Brain microvascular endothelial cell (primary cell): ENCODE results near the gene LIM2.
A peak's percentile ranks its signal among the peaks of the same experiment; 100 is the strongest.
"Not testable (repeated sequence)": the region's sequence is repeated elsewhere in the genome, so short reads cannot be mapped to it uniquely, and the experiment has no call there.

Experiments
- DNase-seq: peaks from one replicate; pipeline ENCODE4 v3.0.0-alpha.2; 2020
- H3K27ac ChIP-seq: fragments of 250-450 bp; sonication (Bioruptor Pico); 2 replicates; pipeline ENCODE4 v1.5.1; 2020; ENCODE audit warnings: mild to moderate bottlenecking, moderate library complexity
- H3K27me3 ChIP-seq: fragments of 250-450 bp; sonication (Bioruptor Pico); replicated peaks from 2 replicates; pipeline ENCODE4 v1.5.1; 2020; ENCODE audit warnings: mild to moderate bottlenecking
- H3K36me3 ChIP-seq: fragments of 250-450 bp; sonication (Bioruptor Pico); replicated peaks from 2 replicates; pipeline ENCODE4 v1.5.1; 2020; ENCODE audit warnings: mild to moderate bottlenecking
- H3K4me3 ChIP-seq: 2 replicates; pipeline ENCODE4 v1.5.1; 2011; ENCODE audit warnings: low read depth, mild to moderate bottlenecking, control low read depth, low read length, moderate library complexity
- CTCF ChIP-seq: IDR thresholded peaks from 2 replicates; pipeline ENCODE4 v1.5.1; 2011; ENCODE audit warnings: low read depth, mild to moderate bottlenecking, moderate library complexity, low read length, control low read depth, inconsistent platforms; ENCODE audit errors: missing control alignments
- in situ Hi-C: cut with HindIII; loops from 2 replicates; pipeline ENCODE4 v1.10.0; 2017; ENCODE audit warnings: low sequenced_read_pairs, low pct_ligation_motif_present

Gene LIM2

GRCh38 chr19:51422053-51422448 lies 34.3 kb upstream of the LIM2 start:
- Histone ChIP-seq H3K4me3 (no peak overlapping the region), H3K27me3 (no peaks in the 10 kb centered on the region), H3K27ac (no peak overlapping the region), H3K36me3 (no peaks in the 10 kb centered on the region)
- in situ Hi-C loops: no loop called here
- peak; percentile 95 for TF ChIP-seq CTCF
- peak; percentile 72 for DNase-seq

GRCh38 chr19:51421229-51422052 lies 33.7 kb upstream of the LIM2 start:
- in situ Hi-C loops: no loop called here
- no peak overlapping the region for H3K4me3 ChIP-seq

DNA sequence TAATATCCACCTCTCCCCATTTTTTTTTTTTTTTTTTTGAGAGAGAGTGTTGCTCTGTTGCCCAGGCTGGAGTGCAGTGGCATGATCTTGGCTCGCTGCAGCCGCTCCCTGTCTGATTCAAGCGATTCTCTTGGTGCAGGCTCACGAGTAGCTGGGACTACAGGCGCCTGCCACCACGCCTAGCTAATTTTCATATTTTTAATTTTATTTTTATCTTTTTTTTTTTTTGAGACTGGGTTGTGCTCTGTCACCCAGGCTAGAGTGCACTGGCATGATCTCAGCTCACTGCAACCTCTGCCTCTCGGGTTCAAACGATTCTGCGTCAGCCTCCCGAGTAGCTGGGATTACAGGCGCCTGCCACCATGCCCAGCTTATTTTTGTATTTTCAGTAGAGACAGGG lies 32.7 kb upstream of the LIM2 start:
- in situ Hi-C loops, H3K27me3 ChIP-seq, H3K36me3 ChIP-seq, DNase-seq, H3K27ac ChIP-seq, H3K4me3 ChIP-seq: not testable (repeated sequence)

More at GRCh38 chr19:51421229-51422052, 33.7 kb upstream of the LIM2 start:
- no peak for DNase-seq
- no peak for TF ChIP-seq CTCF
- H3K36me3 ChIP-seq: no peaks in the 10 kb centered on the region
- H3K27ac ChIP-seq: no peak overlapping the region
- H3K27me3 ChIP-seq: no peaks in the 10 kb centered on the region

DNA sequence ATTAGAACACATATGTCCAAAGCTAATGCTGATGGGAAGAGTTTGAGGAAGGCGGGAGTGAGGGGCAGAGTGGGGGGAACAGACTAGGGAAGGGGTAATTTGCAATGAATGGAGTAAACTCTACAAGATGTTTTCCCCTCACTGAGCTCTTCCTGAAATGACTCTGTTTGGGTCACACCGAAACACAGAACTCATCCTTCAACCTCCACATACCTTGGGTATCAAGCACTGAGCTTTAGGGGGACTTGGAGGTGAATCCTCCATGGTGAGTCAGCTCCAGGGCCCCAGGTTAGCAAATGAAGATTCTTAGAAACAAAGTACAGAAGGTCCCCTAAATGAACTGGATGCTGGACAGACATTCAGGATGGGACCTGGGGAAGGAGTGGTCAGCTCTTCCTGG lies 30.9 kb upstream of the LIM2 start:
- Histone ChIP-seq H3K4me3 (no peak overlapping the region), H3K36me3 (no peaks in the 10 kb centered on the region), H3K27ac (no peak overlapping the region), H3K27me3 (no peaks in the 10 kb centered on the region)
- no peak for DNase-seq
- in situ Hi-C loops: no loop called here
- TF ChIP-seq CTCF: no peak

DNA sequence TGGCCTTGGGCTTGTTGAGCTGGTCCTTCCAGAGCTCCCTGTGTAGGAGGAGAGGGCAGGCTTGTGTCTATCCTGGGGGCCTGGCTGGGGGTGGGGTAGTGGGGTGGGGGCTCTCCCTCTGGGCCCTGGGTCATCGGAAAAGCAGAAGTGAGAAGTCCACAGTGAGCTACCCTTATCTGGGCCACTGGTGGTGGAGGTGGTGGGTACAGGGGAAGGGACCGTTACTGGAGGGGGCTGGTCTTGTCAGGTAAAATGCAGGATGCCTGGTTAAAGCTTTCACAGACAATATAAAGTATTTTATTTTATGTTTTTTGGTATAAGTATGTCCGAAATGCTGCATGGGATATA lies 30.0 kb upstream of the LIM2 start:
- DNase-seq: no peak
- H3K36me3 ChIP-seq: no peaks in the 10 kb centered on the region
- no peaks in the 10 kb centered on the region for H3K27me3 ChIP-seq
- in situ Hi-C loops: no loop called here
- no peak for TF ChIP-seq CTCF
- no peak overlapping the region for H3K4me3 ChIP-seq
- H3K27ac ChIP-seq: no peak overlapping the region

DNA sequence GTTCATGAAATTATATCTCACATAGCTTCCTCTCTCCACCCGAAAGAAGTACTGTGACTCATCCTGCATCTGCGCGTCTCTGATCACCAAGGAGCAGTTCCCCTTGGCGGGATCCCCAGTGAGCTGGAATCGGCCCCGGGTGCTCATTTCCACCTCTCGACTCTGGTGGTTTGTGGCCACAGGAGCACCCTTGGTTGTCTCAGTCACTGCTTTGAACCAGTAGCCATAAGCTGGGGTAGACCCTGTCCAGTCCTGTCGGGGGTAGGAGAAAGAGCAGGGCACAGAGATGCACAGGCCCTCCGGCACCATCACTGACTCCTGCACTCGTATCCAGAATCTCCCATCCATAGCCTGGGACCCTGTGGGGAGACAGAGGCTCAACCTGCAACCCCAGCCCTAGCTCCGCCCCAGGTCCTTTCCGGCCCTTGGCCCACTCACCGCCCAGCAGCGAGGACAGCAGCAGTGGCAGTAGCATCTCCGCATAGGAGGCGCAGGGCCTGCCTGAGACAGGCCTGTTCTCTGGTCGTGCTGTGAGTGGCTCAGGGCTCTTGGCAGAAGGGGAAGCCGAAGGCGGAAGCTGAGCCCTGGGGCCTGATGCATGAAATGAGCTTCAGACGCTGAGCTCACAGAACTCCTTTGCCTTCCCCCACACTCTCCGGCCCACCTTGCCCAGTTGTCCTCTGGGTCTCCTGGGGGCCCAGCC lies 29.5 kb upstream of the LIM2 start, which contains the start of gene SIGLEC10:
SIGLEC10 (minus strand) TSS at position 536 of the 703 bp plus-strand sequence; CDS start at position 475, 61 bp downstream.
- Histone ChIP-seq H3K27ac (no peak within 1 kb of the TSS), H3K36me3 (no peaks in the 10 kb centered on the region), H3K4me3 (no peak within 1 kb of the TSS), H3K27me3 (no peaks in the 10 kb centered on the region)
- in situ Hi-C loops: no loop called here
- no peak for TF ChIP-seq CTCF
- DNase-seq: no peak

DNA sequence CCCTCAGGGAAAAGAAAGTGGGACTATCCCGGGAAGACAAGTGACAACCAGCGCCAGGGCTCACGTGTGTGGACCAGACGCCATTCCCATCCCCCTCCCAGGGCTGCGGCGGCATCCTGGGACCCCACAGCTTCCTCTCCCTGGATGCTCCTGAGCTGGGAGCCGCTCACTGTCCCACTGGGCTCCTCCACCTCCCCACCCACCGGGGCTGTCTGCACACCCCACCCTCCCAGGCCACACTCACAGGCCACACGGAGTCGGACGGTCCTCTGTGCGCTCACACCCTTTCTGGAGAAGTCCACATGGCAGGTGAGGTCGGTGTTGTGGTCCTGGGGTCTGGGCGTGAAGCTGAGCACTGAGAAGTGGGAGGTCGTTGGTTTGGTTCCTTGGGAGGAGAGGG lies 28.6 kb upstream of the LIM2 start:
- in situ Hi-C loops, H3K27ac ChIP-seq: not testable (repeated sequence)

More for the DNA sequence above, 28.6 kb upstream of the LIM2 start:
- not testable (repeated sequence) for H3K36me3 ChIP-seq, H3K27me3 ChIP-seq, DNase-seq, H3K4me3 ChIP-seq
